Measurements from ENCODE around the gene RPL22.

- TF ChIP-seq CTCF (IDR thresholded peaks at IDR 0.05; ENCODE audit: low read depth, low read length) = no peak
- no peak for TF ChIP-seq EZH2phosphoT487 (IDR thresholded peaks at IDR 0.05; ENCODE audit: low read depth)
Measured at GRCh38 chr1:6241107-6241886, 41.9 kb upstream of the RPL22 start.

Data from OCI-LY3 (cell line).